Kidney (tissue), 14 donors: ENCODE measurements around the gene C6orf89. TPM values are rescaled to one million over a fixed set of nuclear protein-coding genes. Genes with fewer than 3 reads are reported as not detected.

Experiments
- DNase-seq, 5 donors: peaks; one replicate each; pipeline ENCODE4 v3.0.0-alpha.2; 2013 to 2020
- FAIRE-seq: peaks from 2 replicates; lab custom pipeline; 2012; peaks lifted over from hg19 to GRCh38; lab: Jason Lieb, UNC
- H3K27ac ChIP-seq, 2 donors: one replicate each; pipeline ENCODE4 v1.7.0; 2013; ENCODE audit warnings: low read depth in 2 of 2, low read length in 2 of 2, inconsistent platforms in 1 of 2
- H3K27me3 ChIP-seq: one replicate; pipeline ENCODE4 v1.7.1; 2013; ENCODE audit warnings: low read length, inconsistent platforms; ENCODE audit not compliant: control insufficient read depth, insufficient read depth
- H3K36me3 ChIP-seq, 3 donors: one replicate each; pipeline versions ENCODE4 v1.7.0 to v1.7.1; 2013; ENCODE audit warnings: low read length in 3 of 3, control low read depth in 1 of 3, inconsistent platforms in 1 of 3; ENCODE audit not compliant: insufficient read depth in 3 of 3, control insufficient read depth in 2 of 3
- H3K4me1 ChIP-seq, 3 donors: one replicate each; pipeline versions ENCODE4 v1.7.0 to v1.7.1; 2013; ENCODE audit warnings: low read length in 3 of 3, inconsistent platforms in 1 of 3, low read depth in 1 of 3; ENCODE audit not compliant: control insufficient read depth in 2 of 3, insufficient read depth in 2 of 3
- H3K4me3 ChIP-seq, 3 donors: one replicate each; pipeline versions ENCODE4 v1.7.0 to v1.8.1; 2013; ENCODE audit warnings: low read length in 3 of 3, control low read depth in 1 of 3, inconsistent platforms in 1 of 3
- H3K9ac ChIP-seq, 3 donors: one replicate each; pipeline versions ENCODE4 v1.7.0 to v1.7.1; 2013; ENCODE audit warnings: low read length in 3 of 3, control low read depth in 1 of 3, inconsistent platforms in 1 of 3
- H3K9me3 ChIP-seq, 3 donors: one replicate each; pipeline versions ENCODE4 v1.7.0 to v1.7.1; 2013; ENCODE audit warnings: low read length in 3 of 3, control low read depth in 1 of 3, inconsistent platforms in 1 of 3; ENCODE audit not compliant: control insufficient read depth in 2 of 3, insufficient read depth in 1 of 3
- CTCF ChIP-seq: IDR thresholded peaks from 3 replicates; pipeline ENCODE4 v1.5.1; 2012; ENCODE audit warnings: mild to moderate bottlenecking, moderate library complexity, borderline replicate concordance; ENCODE audit not compliant: insufficient read depth; ENCODE audit errors: extremely low read depth
- intact Hi-C: fragments of 100-400 bp; cut with DNase I; formaldehyde crosslinking; loops from one replicate; pipeline ENCODE4 v1.11.1; 2022
- polyA plus RNA-seq: library from polyadenylated mRNA; stranded (reverse); fragments of 350-450 nt; fragmentation: Illumina TruSeq; extraction: RNeasy Lipid Tissue Mini Kit (QIAGEN cat#74804); gene quantifications from one replicate; pipeline ENCODE4 v1.2.3, GENCODE V29; 2014; ENCODE audit warnings: low read depth, low replicate concordance; ENCODE audit not compliant: insufficient read depth
- total RNA-seq: library from RNA; stranded (reverse); fragmentation: NEBNext Ultra II Directional; extraction: Animal tissue kit (Norgen Biotek cat#: 25700); gene quantifications from one replicate; pipeline ENCODE4 v1.2.1, GENCODE V29; 2021
- donor health status: control.
- donor health status: control.
- donor health status: control.
- donor health status: control.
- donor health status: control.
- donor health status: DM: yes; HTN: yes; CAD: no.
- donor health status: Normal renal cell carcinoma (clear cell type).

Gene C6orf89
- total and polyA plus RNA-seq, 2 donors from 2014 or later = 25.7 to 72.4 TPM

GRCh38 chr6:36852481-36853147 lies 33.1 kb upstream of the C6orf89 start:
- Histone ChIP-seq H3K36me3 (no peaks in the 10 kb centered on the region), H3K27me3 (no peaks in the 10 kb centered on the region), H3K27ac (no peak overlapping the region), H3K4me3 (no peak overlapping the region), H3K4me1 (peaks cover 4 to 9% (median 5%) of the 10 kb centered on the region in 3 donors), H3K9me3 (no peaks in the 10 kb centered on the region), H3K9ac (no peak overlapping the region)
- FAIRE-seq = no peak
- no peak for DNase-seq
- intact Hi-C loops = no loop called here
- no peak for TF ChIP-seq CTCF

GRCh38 chr6:36853325-36853724 lies 32.4 kb upstream of the C6orf89 start:
- Histone ChIP-seq H3K4me3 (no peak overlapping the region), H3K9ac (no peak overlapping the region), H3K36me3 (no peaks in the 10 kb centered on the region), H3K27ac (no peak overlapping the region), H3K27me3 (no peaks in the 10 kb centered on the region), H3K4me1 (peaks cover 3 to 7% (median 4%) of the 10 kb centered on the region in 3 donors), H3K9me3 (no peaks in the 10 kb centered on the region)
- TF ChIP-seq CTCF = no peak
- DNase-seq (no peak), FAIRE-seq (no peak)
- intact Hi-C loops = no loop called here

GRCh38 chr6:36855750-36856149 lies 30.0 kb upstream of the C6orf89 start:
- no peaks in the 10 kb centered on the region for H3K9me3 ChIP-seq
- no peak overlapping the region for H3K27ac ChIP-seq
- H3K4me1 ChIP-seq = peaks cover 0 to 5% (median 4%) of the 10 kb centered on the region in 3 donors
- H3K9ac ChIP-seq = no peak overlapping the region
- H3K4me3 ChIP-seq = no peak overlapping the region
- no peaks in the 10 kb centered on the region for H3K27me3 ChIP-seq
- no peak for TF ChIP-seq CTCF
- intact Hi-C loops = no loop called here
- DNase-seq = no peak
- no peaks in the 10 kb centered on the region for H3K36me3 ChIP-seq
- FAIRE-seq = no peak
